Eye (tissue), 1 donor: Measurements from ENCODE around the gene AGPAT3.
"Not testable (repeated sequence)": the region's sequence is repeated elsewhere in the genome, so short reads cannot be mapped to it uniquely, and the experiment has no call there.

ENCODE experiments used
- DNase-seq: peaks from one replicate; pipeline ENCODE4 v3.0.0-alpha.2; 2015

AGPAT3 gene, protein sequence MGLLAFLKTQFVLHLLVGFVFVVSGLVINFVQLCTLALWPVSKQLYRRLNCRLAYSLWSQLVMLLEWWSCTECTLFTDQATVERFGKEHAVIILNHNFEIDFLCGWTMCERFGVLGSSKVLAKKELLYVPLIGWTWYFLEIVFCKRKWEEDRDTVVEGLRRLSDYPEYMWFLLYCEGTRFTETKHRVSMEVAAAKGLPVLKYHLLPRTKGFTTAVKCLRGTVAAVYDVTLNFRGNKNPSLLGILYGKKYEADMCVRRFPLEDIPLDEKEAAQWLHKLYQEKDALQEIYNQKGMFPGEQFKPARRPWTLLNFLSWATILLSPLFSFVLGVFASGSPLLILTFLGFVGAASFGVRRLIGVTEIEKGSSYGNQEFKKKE

GRCh38 chr21:43864962-43865539, at the start of gene AGPAT3:
AGPAT3 (plus strand) TSS chr21:43865223; CDS start chr21:43959682, 94,459 bp downstream.
- peak; percentile 44 for DNase-seq

GRCh38 chr21:43815991-43816390, 49.0 kb upstream of the AGPAT3 start:
- no peak for DNase-seq

DNA sequence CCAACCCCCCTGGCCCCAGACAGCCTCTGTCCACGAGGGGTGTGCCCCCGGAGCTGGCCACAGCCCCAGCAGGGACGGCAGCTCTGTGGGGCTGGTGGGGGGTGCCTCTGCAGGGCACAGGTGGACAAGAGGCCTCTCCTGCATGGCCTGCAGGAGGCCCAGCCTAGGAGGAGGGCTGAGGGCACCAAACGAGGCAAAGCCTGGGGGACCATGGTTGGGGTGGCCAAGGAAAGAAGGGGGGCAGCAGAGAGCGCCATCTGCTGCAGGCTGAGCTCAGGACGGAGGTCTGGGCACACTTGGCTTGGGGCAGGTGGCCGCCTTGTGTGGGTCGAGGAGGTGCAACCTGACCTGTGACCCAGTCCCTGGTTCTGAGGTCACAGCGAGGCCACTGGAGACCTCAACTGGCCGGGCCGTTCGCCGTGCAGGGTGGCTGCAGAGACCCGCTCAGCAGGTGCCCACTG, 48.4 kb upstream of the AGPAT3 start:
- DNase-seq, result no peak

DNA sequence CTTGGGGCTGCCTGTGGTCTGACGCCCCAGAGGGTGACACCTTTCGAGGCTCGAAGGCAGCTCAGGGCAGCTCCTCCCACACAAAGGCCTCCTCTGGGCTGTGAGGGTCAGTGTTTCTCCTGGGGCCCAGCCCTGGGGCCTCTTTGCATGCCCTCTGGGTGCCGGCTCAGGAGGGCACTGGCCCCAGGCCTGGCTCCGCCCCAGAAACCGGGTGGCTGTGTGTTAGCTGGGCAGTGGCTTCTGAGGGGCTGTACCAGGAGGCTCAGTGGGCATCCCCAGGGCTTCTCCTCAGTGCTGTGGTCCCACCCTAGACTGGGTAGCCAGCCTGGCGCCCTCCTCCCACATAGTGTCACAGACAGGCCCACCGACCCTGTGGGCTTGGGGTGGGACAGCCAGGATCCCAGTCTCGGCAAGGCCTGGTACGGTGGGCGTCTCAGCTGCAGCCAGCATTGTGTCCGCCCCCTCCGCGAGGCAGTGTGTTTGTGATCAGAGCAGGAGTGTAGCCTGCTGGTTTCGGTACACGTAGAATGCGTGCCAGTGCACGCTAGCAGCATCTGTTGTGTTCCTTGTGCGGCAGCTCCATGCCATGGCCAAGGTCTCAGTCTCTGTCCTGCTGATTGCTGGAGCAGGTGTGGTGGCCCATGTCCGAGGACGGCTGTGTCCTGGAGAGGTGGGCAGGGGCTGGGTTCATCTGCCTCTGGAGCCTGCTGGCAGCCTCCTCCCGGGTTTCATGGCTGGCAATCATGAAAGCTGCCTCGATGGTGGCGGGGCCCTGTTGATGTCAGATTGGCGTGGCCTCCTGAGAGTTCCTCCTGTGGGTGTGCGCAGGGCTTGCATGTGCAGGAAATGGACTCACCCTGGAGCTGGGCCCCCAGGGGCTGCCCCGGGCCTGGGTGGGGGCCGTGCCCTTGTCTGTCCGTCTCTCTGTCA, 47.6 kb upstream of the AGPAT3 start:
- no peak for DNase-seq

DNA sequence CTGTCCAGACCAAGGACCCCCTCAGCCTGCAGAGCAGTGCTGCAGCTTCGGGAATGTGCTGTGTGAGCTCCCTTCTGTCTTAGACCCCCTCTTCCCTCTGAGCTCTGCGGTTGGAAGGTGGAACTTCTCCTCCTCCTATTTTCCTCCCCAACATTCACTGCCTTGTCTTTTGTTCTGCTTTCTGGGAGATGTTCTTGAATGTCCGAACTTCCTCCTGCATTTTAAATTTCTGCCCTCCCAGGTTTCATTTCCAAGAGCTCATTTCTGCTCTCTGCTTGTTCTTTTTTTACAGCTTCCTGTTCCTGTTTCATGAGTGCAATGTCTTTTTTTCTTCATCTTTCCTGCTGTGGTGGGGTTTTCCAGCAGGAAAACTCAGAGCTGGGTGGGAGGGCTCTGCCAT, 46.3 kb upstream of the AGPAT3 start:
- no peak for DNase-seq

- DNase-seq, result no peak
Measured at GRCh38 chr21:43819511-43820405, 45.3 kb upstream of the AGPAT3 start.

GRCh38 chr21:43820466-43820865, 44.6 kb upstream of the AGPAT3 start:
- no peak for DNase-seq

DNA sequence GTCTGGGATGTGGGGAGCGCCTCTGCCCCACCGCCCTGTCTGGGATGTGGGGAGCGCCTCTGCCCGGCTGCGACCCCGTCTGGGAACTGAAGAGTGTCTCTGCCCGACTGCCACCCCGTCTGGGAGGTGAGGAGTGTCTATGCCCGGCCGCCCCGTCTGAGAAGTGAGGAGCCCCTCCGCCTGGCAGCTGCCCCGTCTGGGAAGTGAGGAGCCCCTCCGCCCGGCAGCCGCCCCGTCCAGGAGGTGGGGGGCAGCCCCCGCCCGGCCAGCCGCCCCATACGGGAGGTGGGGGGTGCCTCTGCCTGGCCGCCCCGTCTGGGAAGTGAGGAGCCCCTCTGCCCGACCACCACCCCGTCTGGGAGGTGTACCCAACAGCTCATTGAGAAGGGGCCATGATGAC, 42.9 kb upstream of the AGPAT3 start:
- not testable (repeated sequence) for DNase-seq

DNA sequence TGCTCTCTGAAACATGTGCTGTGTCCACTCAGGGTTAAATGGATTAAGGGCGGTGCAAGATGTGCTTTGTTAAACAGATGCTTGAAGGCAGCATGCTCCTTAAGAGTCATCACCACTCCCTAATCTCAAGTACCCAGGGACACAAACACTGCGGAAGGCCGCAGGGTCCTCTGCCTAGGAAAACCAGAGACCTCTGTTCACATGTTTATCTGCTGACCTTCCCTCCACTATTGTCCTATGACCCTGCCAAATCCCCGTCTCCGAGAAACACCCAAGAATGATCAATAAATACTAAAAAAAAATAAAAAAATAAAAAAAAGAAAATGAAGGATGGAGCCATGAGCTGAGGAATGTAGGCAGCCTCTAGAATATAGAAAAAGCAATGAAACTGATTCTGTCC, 42.3 kb upstream of the AGPAT3 start:
- not testable (repeated sequence) for DNase-seq

DNA sequence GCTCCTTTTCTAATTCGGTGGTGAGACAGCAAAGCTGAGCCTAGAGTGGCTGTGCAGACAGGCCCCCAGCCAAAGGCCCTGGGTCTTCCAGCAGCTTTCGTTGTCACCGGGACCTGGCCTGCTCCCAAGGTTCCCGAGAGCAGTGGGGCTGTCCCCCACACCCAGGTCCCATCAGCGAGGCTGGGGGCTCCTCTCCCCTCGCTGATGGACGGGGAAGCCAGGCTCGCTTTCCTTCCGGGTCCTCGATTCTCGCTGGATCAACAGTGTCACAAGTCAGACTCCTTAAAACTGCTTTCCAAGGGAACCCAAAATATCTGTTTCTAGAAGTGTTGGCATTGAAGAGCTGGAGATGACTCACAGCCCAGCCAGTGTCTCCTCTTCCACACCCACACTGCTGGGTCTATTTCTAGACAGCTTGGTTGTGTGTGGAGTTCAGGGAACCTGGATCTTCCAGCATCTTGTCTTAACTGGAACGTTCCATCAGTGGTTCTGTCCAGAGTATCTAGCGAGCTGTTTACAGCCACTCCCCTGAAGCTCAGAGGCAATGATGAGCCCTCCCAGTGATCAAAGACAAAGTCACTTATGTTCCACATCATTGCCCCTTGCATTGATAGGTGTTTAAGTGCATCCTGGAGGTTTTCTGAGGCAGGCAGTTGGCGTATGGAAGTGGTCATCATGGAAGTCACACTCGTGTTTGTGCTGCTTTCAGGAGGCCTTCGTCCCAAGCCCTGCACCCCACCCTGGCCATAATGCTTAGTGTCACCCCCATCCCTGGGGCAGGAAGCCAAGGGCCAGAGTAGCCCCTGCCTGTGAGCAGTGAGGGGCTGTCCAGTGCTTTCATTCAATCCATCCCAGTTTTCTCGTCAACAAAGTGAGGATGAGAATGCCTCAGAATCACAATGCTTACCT, 40.4 kb upstream of the AGPAT3 start:
- DNase-seq, result no peak

- no peak for DNase-seq
Measured at GRCh38 chr21:43825242-43825935, 39.6 kb upstream of the AGPAT3 start.

- no peak for DNase-seq
Measured at GRCh38 chr21:43825936-43826622, 38.9 kb upstream of the AGPAT3 start.

- DNase-seq, result peak; percentile 62
Measured at GRCh38 chr21:43826623-43826974, 38.4 kb upstream of the AGPAT3 start.

- peak; percentile 45 for DNase-seq
Measured at GRCh38 chr21:43827015-43827611, 37.9 kb upstream of the AGPAT3 start.

GRCh38 chr21:43829161-43829560, 35.9 kb upstream of the AGPAT3 start:
- DNase-seq, result no peak

DNA sequence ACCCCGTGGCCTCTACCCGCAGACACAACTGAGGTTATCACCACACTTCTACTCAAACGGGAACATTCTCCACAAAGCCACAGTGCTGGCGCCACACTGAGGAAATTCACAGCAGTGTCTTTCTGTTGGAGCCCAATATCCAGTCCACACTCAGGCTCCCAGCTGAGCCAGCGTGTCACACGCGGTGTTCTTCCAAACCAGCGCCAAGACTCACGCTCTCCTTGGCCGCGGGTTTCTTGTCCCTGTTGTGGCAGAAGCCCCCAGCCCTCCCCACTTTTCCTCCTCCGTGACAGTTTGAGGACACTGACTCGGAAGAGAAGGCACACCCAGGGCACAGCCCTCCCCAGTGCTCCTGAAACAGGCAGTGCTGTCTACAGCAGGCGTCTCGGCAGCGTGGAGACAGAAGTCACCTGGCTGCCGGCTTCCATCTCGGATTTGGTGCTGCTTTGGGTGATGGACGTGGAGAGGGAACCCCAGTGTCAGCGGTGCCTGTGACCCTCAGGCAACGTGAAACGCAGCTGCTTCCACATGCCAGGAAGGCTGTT, 35.4 kb upstream of the AGPAT3 start:
- DNase-seq, result no peak

GRCh38 chr21:43832158-43832550, 32.9 kb upstream of the AGPAT3 start:
- DNase-seq, result no peak

DNA sequence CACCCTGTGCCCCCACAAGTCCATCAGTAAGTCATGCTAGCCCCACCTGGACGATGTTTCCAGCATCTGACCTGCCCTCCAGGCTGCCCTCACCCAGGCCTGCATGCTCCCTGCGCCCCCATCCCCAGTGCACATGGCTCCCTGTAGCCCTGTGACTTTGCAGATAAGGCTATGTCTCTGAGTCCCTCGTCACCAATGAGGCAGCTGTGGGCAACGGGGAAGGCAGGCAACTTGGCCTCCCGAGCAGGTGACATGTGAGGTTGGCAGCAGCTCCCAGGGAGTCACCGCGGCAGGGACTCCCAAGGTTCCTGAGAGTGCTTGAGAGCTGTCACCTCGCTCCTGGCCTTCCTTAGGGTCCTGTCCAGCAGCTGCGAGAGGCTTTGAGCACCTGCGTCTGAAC, 32.4 kb upstream of the AGPAT3 start:
- DNase-seq, result no peak
